Astrocyte (in vitro differentiated cells and primary cell): Measurements from ENCODE around the gene TLR6. TPM values are rescaled to one million over a fixed set of nuclear protein-coding genes. Genes with fewer than 3 reads are reported as not detected.

Experiments used
- DNase-seq: peaks from one replicate; pipeline ENCODE4 v3.0.0-alpha.2; 2010; ENCODE audit warnings: low read depth
- FAIRE-seq: peaks from 2 replicates; lab custom pipeline; 2011; peaks lifted over from hg19 to GRCh38; lab: Jason Lieb, UNC
- H2AFZ ChIP-seq: 2 replicates; pipeline ENCODE4 v1.6.0; 2012; ENCODE audit warnings: low read depth, low read length, inconsistent platforms
- H3K27ac ChIP-seq: 2 replicates; pipeline ENCODE4 v1.5.1; 2011; ENCODE audit warnings: low read depth, low read length, inconsistent platforms
- H3K27me3 ChIP-seq: 2 replicates; pipeline ENCODE4 v1.6.0; 2011; ENCODE audit warnings: low read length, inconsistent platforms; ENCODE audit not compliant: insufficient read depth
- H3K36me3 ChIP-seq: 2 replicates; pipeline ENCODE4 v1.5.1; 2011; ENCODE audit warnings: low read length, inconsistent platforms; ENCODE audit not compliant: insufficient read depth
- H3K4me1 ChIP-seq: 2 replicates; pipeline ENCODE4 v1.5.1; 2011; ENCODE audit warnings: low read length, inconsistent platforms; ENCODE audit not compliant: insufficient read depth
- H3K4me2 ChIP-seq: 2 replicates; pipeline ENCODE4 v1.6.0; 2012; ENCODE audit warnings: low read length, inconsistent platforms
- H3K4me3 ChIP-seq: 2 replicates; pipeline ENCODE4 v1.5.1; 2011; ENCODE audit warnings: low read depth, mild to moderate bottlenecking, low read length, inconsistent platforms; ENCODE audit not compliant: insufficient read depth
- H3K79me2 ChIP-seq: 2 replicates; pipeline ENCODE4 v1.6.0; 2012; ENCODE audit warnings: mild to moderate bottlenecking, low read length, inconsistent platforms; ENCODE audit not compliant: insufficient read depth
- H3K9ac ChIP-seq: 2 replicates; pipeline ENCODE4 v1.6.0; 2012; ENCODE audit warnings: mild to moderate bottlenecking, low read length, inconsistent platforms
- H3K9me3 ChIP-seq: 2 replicates; pipeline ENCODE4 v1.5.1; 2012; ENCODE audit warnings: low read depth, mild to moderate bottlenecking, low read length, inconsistent platforms; ENCODE audit not compliant: insufficient read depth
- H4K20me1 ChIP-seq: 2 replicates; pipeline ENCODE4 v1.6.0; 2012; ENCODE audit warnings: low read length, inconsistent platforms; ENCODE audit not compliant: insufficient read depth
- H3K27ac Mint-ChIP-seq: one replicate; pipeline ENCODE4 v1.8.0; 2021; ENCODE audit warnings: mild to moderate bottlenecking, mixed read lengths; ENCODE audit not compliant: unreplicated experiment
- H3K27me3 Mint-ChIP-seq: one replicate; pipeline ENCODE4 v1.8.0; 2021; ENCODE audit warnings: low read depth, mixed read lengths; ENCODE audit not compliant: unreplicated experiment
- H3K36me3 Mint-ChIP-seq: one replicate; pipeline ENCODE4 v1.8.0; 2021; ENCODE audit warnings: low read depth, mixed read lengths; ENCODE audit not compliant: unreplicated experiment
- H3K4me1 Mint-ChIP-seq: one replicate; pipeline ENCODE4 v1.8.0; 2021; ENCODE audit warnings: low read depth, mixed read lengths; ENCODE audit not compliant: unreplicated experiment
- H3K4me3 Mint-ChIP-seq: one replicate; pipeline ENCODE4 v1.8.0; 2021; ENCODE audit warnings: mild to moderate bottlenecking, moderate library complexity, mixed read lengths; ENCODE audit not compliant: unreplicated experiment
- H3K9me3 Mint-ChIP-seq: one replicate; pipeline ENCODE4 v1.8.0; 2021; ENCODE audit warnings: mild to moderate bottlenecking, mixed read lengths; ENCODE audit not compliant: unreplicated experiment
- CTCF ChIP-seq: IDR thresholded peaks from 2 replicates; pipeline ENCODE4 v1.5.1; 2011; ENCODE audit warnings: low read depth, mild to moderate bottlenecking, inconsistent platforms, low read length, moderate library complexity; ENCODE audit not compliant: insufficient read depth
- EZH2 ChIP-seq: IDR thresholded peaks from 2 replicates; pipeline ENCODE4 v1.6.1; 2012; ENCODE audit warnings: mild to moderate bottlenecking, low read length, inconsistent platforms; ENCODE audit not compliant: insufficient read depth
- total RNA-seq: library from RNA; stranded (reverse); gene quantifications from 2 replicates; pipeline ENCODE4 v1.2.1, GENCODE V29; 2021

The TLR6 gene
- total RNA-seq, 1 donor from 2014 or later: 3.8 TPM

- Mint-ChIP-seq H3K27ac (no peak overlapping the region), H3K27me3 (no peaks in the 10 kb centered on the region), H3K4me3 (no peak overlapping the region), H3K9me3 (no peaks in the 10 kb centered on the region), H3K36me3 (peaks cover 27% of the 10 kb centered on the region), H3K4me1 (peaks cover 2% of the 10 kb centered on the region)
- Histone ChIP-seq H3K79me2 (peaks cover 3% of the 10 kb centered on the region), H3K4me1 (no peaks in the 10 kb centered on the region), H2AFZ (no peak overlapping the region), H3K9me3 (no peaks in the 10 kb centered on the region), H3K27ac (no peak overlapping the region), H3K36me3 (peaks cover 70% of the 10 kb centered on the region), H3K9ac (no peak overlapping the region), H3K4me2 (no peak overlapping the region), H4K20me1 (peaks cover 43% of the 10 kb centered on the region), H3K27me3 (no peaks in the 10 kb centered on the region), H3K4me3 (no peak overlapping the region)
- FAIRE-seq: no peak
- no peak for DNase-seq
- TF ChIP-seq EZH2: no peak
- no peak for TF ChIP-seq CTCF
Observed at GRCh38 chr4:38904682-38905081, 48.1 kb upstream of the TLR6 start.

- Histone ChIP-seq H3K9me3 (no peaks in the 10 kb centered on the region), H3K4me2 (no peak overlapping the region), H3K36me3 (peaks cover 68% of the 10 kb centered on the region), H3K9ac (no peak overlapping the region), H3K4me3 (no peak overlapping the region), H3K79me2 (peaks cover 3% of the 10 kb centered on the region), H3K27me3 (no peaks in the 10 kb centered on the region), H4K20me1 (peaks cover 47% of the 10 kb centered on the region), H3K27ac (no peak overlapping the region), H2AFZ (no peak overlapping the region), H3K4me1 (no peaks in the 10 kb centered on the region)
- Mint-ChIP-seq H3K27me3 (no peaks in the 10 kb centered on the region), H3K9me3 (no peaks in the 10 kb centered on the region), H3K36me3 (peaks cover 26% of the 10 kb centered on the region), H3K4me1 (peaks cover 2% of the 10 kb centered on the region), H3K4me3 (no peak overlapping the region), H3K27ac (no peak overlapping the region)
- TF ChIP-seq CTCF (no peak), EZH2 (no peak)
- FAIRE-seq (no peak), DNase-seq (no peak)
Observed at GRCh38 chr4:38904090-38904666, 47.6 kb upstream of the TLR6 start.

- TF ChIP-seq EZH2 (no peak), CTCF (no peak)
- H3K4me1 Mint-ChIP-seq: peaks cover under 1% of the 10 kb centered on the region
- H3K27me3 ChIP-seq: no peaks in the 10 kb centered on the region
- peaks cover 52% of the 10 kb centered on the region for H4K20me1 ChIP-seq
- no peaks in the 10 kb centered on the region for H3K9me3 Mint-ChIP-seq
- H3K27ac Mint-ChIP-seq: no peak overlapping the region
- H3K9ac ChIP-seq: no peak overlapping the region
- H3K27ac ChIP-seq: no peak overlapping the region
- H3K27me3 Mint-ChIP-seq: no peaks in the 10 kb centered on the region
- H2AFZ ChIP-seq: no peak overlapping the region
- H3K4me1 ChIP-seq: no peaks in the 10 kb centered on the region
- FAIRE-seq (no peak), DNase-seq (no peak)
- no peak overlapping the region for H3K4me3 Mint-ChIP-seq
- H3K36me3 Mint-ChIP-seq: peaks cover 29% of the 10 kb centered on the region
- H3K9me3 ChIP-seq: no peaks in the 10 kb centered on the region
- H3K4me3 ChIP-seq: no peak overlapping the region
- no peak overlapping the region for H3K4me2 ChIP-seq
- peaks cover 5% of the 10 kb centered on the region for H3K79me2 ChIP-seq
- peaks cover 64% of the 10 kb centered on the region for H3K36me3 ChIP-seq
Observed at GRCh38 chr4:38902695-38903094, 46.1 kb upstream of the TLR6 start.
